Activated naive CD8-positive, alpha-beta T cell treated with anti-CD3 and anti-CD28 coated beads for 36 hours (primary cell): Measurements from ENCODE around the gene CXCL12. TPM values are rescaled to one million over a fixed set of nuclear protein-coding genes. Genes with fewer than 3 reads are reported as not detected.

ENCODE experiments used
- DNase-seq: peaks from one replicate; pipeline ENCODE4 v3.0.0; 2021
- H3K27ac Mint-ChIP-seq: one replicate; pipeline ENCODE4 v1.8.0; 2022; ENCODE audit warnings: mild to moderate bottlenecking, moderate library complexity, mixed read lengths
- H3K27me3 Mint-ChIP-seq: one replicate; pipeline ENCODE4 v1.8.0; 2022; ENCODE audit warnings: mild to moderate bottlenecking, mixed read lengths
- H3K36me3 Mint-ChIP-seq: one replicate; pipeline ENCODE4 v1.8.0; 2021; ENCODE audit warnings: mild to moderate bottlenecking, mixed read lengths
- H3K4me1 Mint-ChIP-seq: one replicate; pipeline ENCODE4 v1.8.0; 2021; ENCODE audit warnings: mixed read lengths
- H3K4me3 Mint-ChIP-seq: one replicate; pipeline ENCODE4 v1.8.0; 2022; ENCODE audit warnings: mild to moderate bottlenecking, moderate library complexity, mixed read lengths
- H3K9me3 Mint-ChIP-seq: one replicate; pipeline ENCODE4 v1.8.0; 2022; ENCODE audit warnings: mixed read lengths
- total RNA-seq, 2 experiments: library from RNA; stranded (reverse); gene quantifications; one replicate each; pipeline ENCODE4 v1.2.3, GENCODE V29; 2021

Gene CXCL12
- total RNA-seq, 2 experiments from 2014 or later, result not detected

DNA sequence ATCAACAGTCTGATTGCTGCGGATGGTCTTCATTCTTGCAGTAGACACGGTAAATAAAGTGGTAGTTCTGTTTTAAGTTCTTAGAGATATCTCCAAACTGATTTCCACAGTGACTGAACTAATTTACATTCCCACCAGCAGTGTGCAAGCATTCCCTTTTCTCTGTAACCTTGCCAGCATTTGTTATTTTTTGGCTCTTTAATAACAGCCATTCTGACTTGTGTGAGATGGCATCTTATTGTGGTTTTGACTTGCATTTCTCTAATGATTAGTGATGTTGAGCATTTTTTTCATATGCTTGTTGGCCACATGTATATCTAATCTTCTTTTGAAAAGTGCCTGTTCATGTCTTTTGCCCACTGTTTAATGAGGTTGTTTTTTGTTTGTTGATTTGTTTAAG is 30.2 kb upstream of the CXCL12 start:
- DNase-seq, result no peak
- no peaks in the 10 kb centered on the region for H3K36me3 Mint-ChIP-seq
- peaks cover 17% of the 10 kb centered on the region for H3K27me3 Mint-ChIP-seq
- no peak overlapping the region for H3K4me3 Mint-ChIP-seq
- no peaks in the 10 kb centered on the region for H3K4me1 Mint-ChIP-seq
- H3K27ac Mint-ChIP-seq, result no peak overlapping the region
- H3K9me3 Mint-ChIP-seq, result no peaks in the 10 kb centered on the region

DNA sequence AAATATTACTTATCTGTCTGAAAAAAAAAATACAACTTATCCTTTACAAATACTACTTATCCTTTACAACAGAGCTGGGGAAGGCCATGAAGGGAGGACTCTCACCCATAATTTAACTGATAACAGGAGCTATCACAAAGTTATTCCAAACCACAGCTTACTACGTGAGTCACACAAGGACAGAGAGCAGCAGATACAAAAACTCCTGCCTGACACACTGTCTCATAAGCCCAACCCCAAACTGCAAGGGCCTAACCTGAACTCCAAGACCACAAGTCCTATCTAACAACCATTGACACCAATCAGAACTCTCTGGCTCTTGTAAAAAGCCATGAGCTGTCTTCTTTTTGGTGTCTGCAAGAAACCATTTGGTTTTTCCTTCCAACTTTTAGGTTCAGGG is 28.5 kb upstream of the CXCL12 start:
- no peaks in the 10 kb centered on the region for H3K36me3 Mint-ChIP-seq
- DNase-seq, result no peak
- peaks cover 25% of the 10 kb centered on the region for H3K27me3 Mint-ChIP-seq
- no peaks in the 10 kb centered on the region for H3K4me1 Mint-ChIP-seq
- H3K27ac Mint-ChIP-seq, result no peak overlapping the region
- no peak overlapping the region for H3K4me3 Mint-ChIP-seq
- H3K9me3 Mint-ChIP-seq, result no peaks in the 10 kb centered on the region

DNA sequence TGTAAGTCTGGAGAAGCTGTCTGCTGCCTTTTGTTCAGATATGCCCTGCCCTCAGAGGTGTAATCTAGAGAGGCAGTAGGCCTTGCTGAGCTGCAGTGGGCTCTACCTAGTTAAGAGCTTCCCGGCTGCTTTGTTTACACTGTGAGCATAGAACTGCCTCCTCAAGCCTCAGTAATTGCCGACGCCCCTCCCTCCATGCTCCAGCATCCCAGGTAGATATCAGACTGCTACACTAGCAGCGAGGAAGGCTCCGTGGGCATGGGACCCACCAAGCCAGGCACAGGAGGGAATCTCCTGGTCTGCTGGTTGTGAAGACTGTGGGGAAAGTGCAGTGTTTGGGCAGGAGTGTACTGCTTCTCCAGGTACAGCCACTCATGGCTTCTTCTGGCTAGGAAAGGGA is 26.4 kb upstream of the CXCL12 start:
- Mint-ChIP-seq H3K27ac (no peak overlapping the region), H3K9me3 (no peaks in the 10 kb centered on the region), H3K4me3 (no peak overlapping the region), H3K4me1 (no peaks in the 10 kb centered on the region), H3K27me3 (peaks cover 25% of the 10 kb centered on the region), H3K36me3 (no peaks in the 10 kb centered on the region)
- DNase-seq, result no peak

DNA sequence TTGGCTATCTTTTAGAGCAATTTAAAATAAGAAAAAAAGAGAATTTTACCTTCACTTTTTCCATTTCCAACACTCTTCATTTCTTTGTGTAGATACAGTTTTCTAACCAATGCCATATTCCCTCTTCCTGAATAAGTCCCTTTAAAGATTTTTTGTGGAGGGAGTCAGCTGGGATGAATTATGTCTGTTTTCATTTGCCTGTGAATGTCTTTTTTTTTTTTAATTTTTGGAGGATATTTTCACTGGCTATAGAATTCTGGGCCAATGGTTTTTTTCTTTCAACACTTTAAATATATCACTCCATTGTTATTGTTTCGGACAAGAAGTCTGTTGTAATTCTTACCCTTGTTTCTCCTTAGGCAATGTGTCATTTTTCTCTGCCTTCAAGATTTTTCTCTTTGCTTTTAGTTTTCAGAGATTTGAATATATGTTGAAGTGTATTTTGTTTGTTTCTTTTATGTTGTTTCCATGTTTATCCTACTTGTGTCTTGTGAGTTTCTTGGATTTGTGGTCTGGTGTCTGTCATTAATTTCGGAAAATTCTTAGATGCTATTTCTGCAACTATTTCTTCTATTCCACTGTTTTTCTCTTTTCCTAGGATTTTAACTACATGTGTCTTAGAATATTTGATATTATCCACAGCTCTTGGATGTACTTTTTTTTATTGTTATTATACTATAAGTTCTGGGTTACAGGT is 20.0 kb upstream of the CXCL12 start:
- no peak for DNase-seq
- Mint-ChIP-seq H3K27me3 (peaks cover 20% of the 10 kb centered on the region), H3K27ac (no peak overlapping the region), H3K9me3 (no peaks in the 10 kb centered on the region), H3K4me3 (no peak overlapping the region), H3K4me1 (no peaks in the 10 kb centered on the region), H3K36me3 (no peaks in the 10 kb centered on the region)

DNA sequence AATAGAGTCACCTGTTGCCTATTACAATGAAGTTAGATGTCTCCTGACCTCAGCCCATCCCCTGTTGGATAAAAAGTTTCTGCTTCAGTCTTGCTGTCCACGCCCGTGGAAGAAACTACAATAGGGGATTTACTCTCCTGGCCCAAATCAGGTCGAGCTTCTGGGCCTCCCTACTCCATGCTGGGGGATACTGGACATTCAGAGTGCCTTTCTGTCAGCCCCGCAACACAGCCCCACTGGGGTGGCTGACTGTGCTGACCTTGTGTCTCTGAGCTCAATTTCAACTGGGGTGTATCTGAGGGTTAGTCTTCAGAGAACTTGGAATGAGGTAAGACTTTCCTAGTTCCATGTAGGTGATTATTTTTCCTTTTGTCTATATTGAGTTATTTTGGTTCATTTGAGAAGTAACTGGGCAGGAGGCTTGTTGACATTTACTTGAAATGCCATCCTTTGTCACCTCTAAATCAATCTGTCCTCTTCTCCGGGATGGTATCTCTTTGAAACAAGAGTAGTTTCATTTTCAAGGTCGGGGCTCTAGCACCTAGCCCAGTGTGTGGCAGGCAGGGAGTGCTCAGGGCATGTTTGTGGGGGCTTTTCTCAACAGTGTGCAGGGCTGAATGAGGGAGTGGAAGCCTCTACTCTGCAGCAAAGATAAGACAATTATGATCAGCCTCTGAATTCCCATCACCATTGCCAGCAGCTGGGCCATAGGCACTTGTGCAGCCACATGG is 17.7 kb upstream of the CXCL12 start:
- no peak overlapping the region for H3K27ac Mint-ChIP-seq
- H3K9me3 Mint-ChIP-seq, result no peaks in the 10 kb centered on the region
- H3K27me3 Mint-ChIP-seq, result peaks cover 15% of the 10 kb centered on the region
- no peaks in the 10 kb centered on the region for H3K36me3 Mint-ChIP-seq
- H3K4me1 Mint-ChIP-seq, result no peaks in the 10 kb centered on the region
- no peak for DNase-seq
- no peak overlapping the region for H3K4me3 Mint-ChIP-seq

DNA sequence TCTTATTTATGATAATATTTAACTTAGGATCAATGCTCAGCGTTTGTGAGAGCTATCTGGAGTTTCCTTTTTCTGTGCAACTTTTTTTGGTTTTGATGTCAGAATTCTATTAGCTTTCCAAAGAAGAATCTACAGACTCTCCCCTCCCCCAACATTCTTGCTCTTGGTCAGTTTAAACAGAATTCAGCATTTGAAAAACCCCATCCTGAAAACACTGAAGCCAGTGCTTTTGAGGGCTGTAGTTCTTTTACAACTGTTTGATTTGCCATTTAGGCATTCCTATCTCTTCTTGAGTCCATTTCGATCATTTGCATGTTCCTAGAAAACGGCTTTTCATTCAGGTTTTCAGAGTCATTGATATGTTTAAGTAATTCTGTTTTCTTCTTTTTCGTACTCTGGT is 15.6 kb upstream of the CXCL12 start:
- DNase-seq, result no peak
- Mint-ChIP-seq H3K36me3 (no peaks in the 10 kb centered on the region), H3K9me3 (no peaks in the 10 kb centered on the region), H3K4me3 (no peak overlapping the region), H3K27me3 (peaks cover 19% of the 10 kb centered on the region), H3K4me1 (no peaks in the 10 kb centered on the region), H3K27ac (no peak overlapping the region)

DNA sequence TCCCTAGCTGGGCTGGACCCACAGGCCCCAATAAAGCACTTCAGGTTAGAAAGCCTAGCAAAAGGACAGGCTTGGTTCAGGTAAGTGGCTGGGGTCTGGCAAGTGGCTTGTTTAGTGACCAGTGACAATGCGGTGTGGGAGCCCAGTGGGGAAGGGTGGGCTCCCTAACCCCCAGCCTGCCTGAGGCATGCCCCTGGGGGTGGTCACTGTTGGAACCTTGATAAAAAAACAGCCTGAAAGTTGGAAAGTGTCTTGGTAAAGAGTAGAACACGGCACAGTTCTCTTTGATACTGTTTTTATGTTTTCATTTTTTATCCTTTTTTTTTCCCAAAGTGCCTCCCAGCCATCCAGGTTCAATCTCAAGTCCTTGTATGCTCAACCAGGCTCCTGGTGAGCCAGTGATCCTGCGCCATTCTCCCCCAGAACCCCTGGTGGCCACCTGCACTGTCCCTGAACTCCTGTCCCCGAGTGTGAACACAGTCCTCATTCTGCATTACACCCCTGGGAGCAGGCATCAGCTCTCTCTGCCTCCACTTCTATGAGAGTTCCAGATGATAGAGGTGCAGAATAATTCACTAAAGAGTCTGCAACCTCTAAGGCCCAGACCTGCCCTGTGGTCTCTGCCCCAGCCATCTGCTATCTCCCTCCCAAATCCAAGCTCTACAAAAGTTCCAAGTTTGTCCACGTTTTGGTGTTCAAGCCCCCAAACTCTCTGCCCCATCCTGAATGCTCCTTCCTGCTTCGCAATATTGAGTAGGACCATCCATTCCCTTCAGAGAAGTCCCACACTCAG is 15.0 kb upstream of the CXCL12 start:
- no peak overlapping the region for H3K27ac Mint-ChIP-seq
- peaks cover 19% of the 10 kb centered on the region for H3K27me3 Mint-ChIP-seq
- no peaks in the 10 kb centered on the region for H3K4me1 Mint-ChIP-seq
- no peaks in the 10 kb centered on the region for H3K36me3 Mint-ChIP-seq
- DNase-seq, result no peak
- no peak overlapping the region for H3K4me3 Mint-ChIP-seq
- no peaks in the 10 kb centered on the region for H3K9me3 Mint-ChIP-seq

DNA sequence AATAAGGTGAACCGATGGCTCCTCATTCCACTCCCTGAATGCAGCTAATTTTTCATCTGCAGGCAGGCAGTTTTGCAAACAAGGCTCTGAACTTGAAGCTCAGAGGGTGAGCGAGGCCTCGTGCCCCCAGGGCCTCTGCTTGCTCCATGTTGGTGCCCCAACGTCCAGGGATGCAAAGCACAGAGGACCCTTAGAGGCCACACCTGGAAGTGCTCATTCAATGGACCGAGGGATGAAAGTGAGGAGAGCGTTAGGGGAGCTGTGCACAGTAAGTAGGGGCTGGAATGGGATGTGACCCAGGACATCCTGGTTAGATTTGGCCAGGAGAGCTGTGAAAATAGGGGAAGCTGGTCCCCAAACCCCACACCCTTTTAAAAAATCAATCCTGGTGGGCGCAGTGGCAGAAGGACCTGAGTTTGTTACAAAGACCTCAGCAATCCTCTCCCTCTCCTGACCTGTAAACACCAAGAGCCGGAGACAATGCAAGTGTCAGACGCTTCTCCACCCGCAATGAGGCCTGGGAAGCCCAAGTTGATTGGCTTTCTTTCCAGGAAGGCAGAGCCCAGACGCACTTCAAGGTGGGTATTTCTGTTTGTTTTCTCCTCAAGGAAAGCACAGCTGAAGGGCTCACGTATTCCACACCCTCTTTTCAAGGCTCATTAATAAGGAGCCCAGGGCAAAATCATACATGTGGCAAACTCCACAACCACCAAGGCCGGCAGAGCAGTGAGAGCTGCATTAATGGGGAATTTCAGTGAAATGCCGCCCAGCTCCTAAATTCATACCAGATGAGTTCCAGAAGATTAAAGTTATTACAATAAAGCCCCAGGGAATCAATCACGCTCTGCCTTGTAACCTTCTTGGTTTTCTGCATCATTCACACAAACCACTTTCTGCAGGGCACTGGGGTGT is 14.1 kb upstream of the CXCL12 start:
- Mint-ChIP-seq H3K4me1 (no peaks in the 10 kb centered on the region), H3K36me3 (no peaks in the 10 kb centered on the region), H3K27ac (no peak overlapping the region), H3K4me3 (no peak overlapping the region), H3K9me3 (no peaks in the 10 kb centered on the region), H3K27me3 (peaks cover 19% of the 10 kb centered on the region)
- no peak for DNase-seq

DNA sequence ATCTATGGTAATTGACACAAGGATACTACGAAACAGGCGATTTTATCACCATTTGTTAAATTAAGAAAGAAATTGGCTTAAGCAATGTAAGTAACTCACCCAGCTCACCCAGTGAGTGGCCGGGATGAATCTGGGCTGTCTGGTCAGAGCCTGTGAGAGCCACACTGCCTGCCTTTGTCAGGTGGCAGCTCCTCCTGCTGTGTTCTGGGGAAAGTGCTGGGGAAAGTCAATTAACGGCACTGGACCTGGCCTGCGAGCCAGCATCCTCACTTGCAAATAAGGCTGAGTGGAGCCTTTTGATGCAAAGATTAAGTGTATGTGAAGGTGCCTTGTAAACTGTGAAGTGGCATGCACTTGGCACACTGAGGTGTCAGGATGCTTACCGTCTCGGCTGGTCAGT is 13.4 kb upstream of the CXCL12 start:
- no peaks in the 10 kb centered on the region for H3K36me3 Mint-ChIP-seq
- DNase-seq, result no peak
- no peaks in the 10 kb centered on the region for H3K4me1 Mint-ChIP-seq
- no peak overlapping the region for H3K4me3 Mint-ChIP-seq
- no peak overlapping the region for H3K27ac Mint-ChIP-seq
- no peaks in the 10 kb centered on the region for H3K9me3 Mint-ChIP-seq
- H3K27me3 Mint-ChIP-seq, result peaks cover 23% of the 10 kb centered on the region

DNA sequence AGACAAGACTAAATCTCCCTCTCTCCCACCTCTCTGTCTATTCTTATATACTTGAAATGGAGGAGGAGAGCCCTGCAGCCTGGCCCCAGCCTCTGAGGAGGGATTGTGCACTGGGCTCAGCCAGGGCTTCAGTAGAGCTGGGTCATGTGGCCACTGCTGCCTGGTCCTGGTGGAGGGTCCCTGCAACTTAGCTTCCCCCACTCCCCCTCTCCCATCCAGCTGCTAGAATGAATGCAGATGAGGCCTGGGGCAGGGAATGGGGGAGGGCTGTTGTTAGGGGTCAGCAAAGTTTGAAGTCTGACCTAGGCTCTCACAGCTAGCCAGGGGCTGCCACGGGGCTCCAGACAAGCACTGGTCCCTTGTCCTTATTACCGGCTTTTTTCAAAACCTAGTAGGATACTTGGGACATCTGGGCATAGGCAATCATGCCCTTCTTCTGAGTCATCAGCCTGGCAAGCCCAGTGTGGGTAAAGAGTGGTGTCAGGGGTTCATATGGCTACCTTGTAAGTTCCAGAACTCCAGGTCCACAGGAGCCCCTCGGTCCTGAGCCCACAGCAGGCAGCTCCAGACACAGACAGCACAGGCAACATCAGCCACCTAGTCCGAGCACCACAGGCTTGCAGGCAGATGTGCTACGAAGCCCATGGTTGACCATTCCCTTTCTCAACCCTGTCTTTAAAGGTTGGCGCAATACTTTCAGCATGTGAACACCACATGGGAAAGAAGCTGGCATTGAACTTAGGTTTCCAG is 12.8 kb upstream of the CXCL12 start:
- Mint-ChIP-seq H3K9me3 (no peaks in the 10 kb centered on the region), H3K36me3 (no peaks in the 10 kb centered on the region), H3K27me3 (peaks cover 20% of the 10 kb centered on the region), H3K27ac (no peak overlapping the region), H3K4me3 (no peak overlapping the region), H3K4me1 (no peaks in the 10 kb centered on the region)
- DNase-seq, result no peak

DNA sequence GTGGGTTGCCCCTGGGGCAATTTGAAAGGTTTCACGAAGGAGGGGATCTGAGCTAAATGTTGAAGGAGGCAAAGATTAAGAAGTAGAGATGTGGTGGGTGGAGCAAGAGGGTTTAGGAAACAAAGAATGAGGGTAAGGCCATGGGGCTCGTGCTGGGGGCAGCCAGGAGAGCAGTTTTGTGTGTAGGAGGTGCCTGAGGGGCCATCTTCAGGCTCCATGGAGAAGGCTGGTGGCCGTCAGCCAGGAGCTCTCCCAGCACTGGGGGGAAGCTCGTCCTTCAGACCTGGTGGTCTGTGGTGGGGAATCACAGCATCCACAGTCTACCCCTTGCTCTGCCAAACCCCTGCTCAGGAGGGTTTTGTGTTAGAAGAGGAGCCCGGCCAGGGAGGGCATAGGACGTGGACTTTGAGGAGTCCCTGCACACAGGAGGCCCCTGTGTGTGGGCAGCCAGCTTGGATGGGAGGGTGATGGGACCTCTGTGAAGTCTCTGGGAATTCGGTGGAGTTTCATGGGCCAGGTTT is 11.8 kb upstream of the CXCL12 start:
- DNase-seq, result no peak
- H3K9me3 Mint-ChIP-seq, result no peaks in the 10 kb centered on the region
- H3K4me3 Mint-ChIP-seq, result no peak overlapping the region
- H3K27ac Mint-ChIP-seq, result no peak overlapping the region
- H3K27me3 Mint-ChIP-seq, result peaks cover 23% of the 10 kb centered on the region
- H3K36me3 Mint-ChIP-seq, result no peaks in the 10 kb centered on the region
- no peaks in the 10 kb centered on the region for H3K4me1 Mint-ChIP-seq

DNA sequence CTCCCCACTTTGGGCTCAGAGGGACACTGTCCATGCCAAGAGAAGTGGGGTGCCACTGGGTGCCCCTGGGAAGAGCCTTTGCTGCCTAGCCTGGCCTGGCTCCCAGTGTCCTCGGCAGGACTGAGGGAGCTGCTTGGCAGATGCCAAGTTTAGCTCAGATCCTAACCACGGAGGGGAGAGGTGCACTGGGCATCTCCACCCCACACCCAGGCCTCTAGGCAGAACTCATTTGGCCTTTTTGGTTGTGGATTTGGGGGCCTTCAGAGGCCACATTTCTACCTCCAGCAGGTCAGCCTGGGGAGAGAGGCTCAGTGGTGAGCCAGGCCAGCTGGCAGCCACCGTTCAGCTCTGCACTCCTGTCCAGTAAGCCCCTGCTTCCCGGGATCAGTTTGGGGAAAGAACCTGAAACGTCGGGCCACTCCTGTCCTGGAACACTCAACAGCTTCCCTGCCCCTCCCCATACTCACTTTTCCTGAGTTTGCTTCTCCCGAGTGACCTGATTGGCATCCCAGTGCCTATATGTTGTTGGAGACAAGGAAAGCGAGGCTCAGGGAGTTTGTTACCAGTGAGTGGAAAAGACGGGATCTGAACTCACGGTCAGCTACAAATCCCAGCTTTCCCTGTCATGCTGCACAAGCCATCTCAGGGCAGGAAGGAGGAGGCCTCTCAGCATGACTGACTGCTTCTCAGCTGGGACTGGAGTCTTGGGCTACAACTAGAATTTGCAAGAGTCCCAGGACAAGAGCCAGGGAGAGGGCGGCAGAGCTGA is 11.2 kb upstream of the CXCL12 start:
- DNase-seq, result no peak
- Mint-ChIP-seq H3K9me3 (no peaks in the 10 kb centered on the region), H3K27me3 (peaks cover 23% of the 10 kb centered on the region), H3K27ac (no peak overlapping the region), H3K4me1 (no peaks in the 10 kb centered on the region), H3K36me3 (no peaks in the 10 kb centered on the region), H3K4me3 (no peak overlapping the region)

DNA sequence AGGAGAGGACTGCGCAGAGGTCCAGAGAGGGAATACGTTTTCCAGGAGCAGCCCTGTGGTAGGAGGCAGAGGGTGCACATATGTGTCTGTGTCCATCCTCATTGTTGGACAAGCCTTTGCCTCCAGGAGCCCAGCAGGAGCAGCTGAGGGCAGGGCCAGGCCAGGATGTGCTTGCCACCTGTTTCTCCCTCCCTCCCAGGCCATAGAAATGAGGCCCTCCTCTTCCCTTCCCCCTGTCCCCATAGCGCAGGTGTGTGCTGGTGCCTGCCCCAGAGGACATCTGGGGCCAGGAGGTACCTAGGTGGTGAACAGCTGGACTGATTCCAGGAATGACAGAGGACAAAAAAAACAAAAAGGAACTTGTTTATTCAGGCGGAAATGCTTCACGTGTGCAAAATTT is 10.5 kb upstream of the CXCL12 start:
- Mint-ChIP-seq H3K36me3 (no peaks in the 10 kb centered on the region), H3K27me3 (peaks cover 18% of the 10 kb centered on the region), H3K9me3 (no peaks in the 10 kb centered on the region), H3K4me1 (no peaks in the 10 kb centered on the region), H3K4me3 (no peak overlapping the region), H3K27ac (no peak overlapping the region)
- no peak for DNase-seq
